ENCODE data around the gene BCL2. TPM values are rescaled to one million over a fixed set of nuclear protein-coding genes. Genes with fewer than 3 reads are reported as not detected.

Gene BCL2
- total and polyA plus RNA-seq, 4 donors: 2.6 to 25.4 (median 14.0) TPM

GRCh38 chr18:63104868-63105267 is 214.7 kb downstream of the BCL2 start:
- intact Hi-C loops (cut with DNase I): no loop called here
- Histone ChIP-seq H3K9me3 (ENCODE audit: control insufficient read depth, low read length) (no peaks in the 10 kb centered on the region), H3K4me1 (ENCODE audit: control insufficient read depth in 1 of 2, insufficient read depth in 2 of 2, low read length in 2 of 2) (peaks cover 0 to 2% of the 10 kb centered on the region in 2 donors), H3K4me3 (ENCODE audit: low read length in 2 of 2) (no peak overlapping the region), H3K27me3 (ENCODE audit: control insufficient read depth in 1 of 2, insufficient read depth in 2 of 2, low read length in 1 of 2) (no peaks in the 10 kb centered on the region), H3K27ac (ENCODE audit: low read depth in 1 of 2, low read length in 2 of 2) (no peak overlapping the region), H3K36me3 (ENCODE audit: control insufficient read depth in 1 of 2, insufficient read depth in 2 of 2, low read length in 1 of 2) (no peaks in the 10 kb centered on the region)
- ATAC-seq (ENCODE audit: low FRiP score) (no peak), DNase-seq (no peak)
- WGBS, 2 donors: 97% methylated on average over 12 of the region's 12 CpGs

GRCh38 chr18:63102941-63103744 is 216.4 kb downstream of the BCL2 start:
- Histone ChIP-seq H3K27ac (ENCODE audit: low read depth in 1 of 2, low read length in 2 of 2) (no peak overlapping the region), H3K4me1 (ENCODE audit: control insufficient read depth in 1 of 2, insufficient read depth in 2 of 2, low read length in 2 of 2) (peaks cover 0 to 2% of the 10 kb centered on the region in 2 donors), H3K36me3 (ENCODE audit: control insufficient read depth in 1 of 2, insufficient read depth in 2 of 2, low read length in 1 of 2) (no peaks in the 10 kb centered on the region), H3K27me3 (ENCODE audit: control insufficient read depth in 1 of 2, insufficient read depth in 2 of 2, low read length in 1 of 2) (no peaks in the 10 kb centered on the region), H3K4me3 (ENCODE audit: low read length in 2 of 2) (no peak overlapping the region), H3K9me3 (ENCODE audit: control insufficient read depth, low read length) (no peaks in the 10 kb centered on the region)
- intact Hi-C loops (cut with DNase I): no loop called here
- no peak for DNase-seq
- no peak for ATAC-seq (ENCODE audit: low FRiP score)
- 76 to 83% methylated on average over 7 of the region's 7 CpGs for WGBS, 2 donors

GRCh38 chr18:63100630-63101055 is 218.9 kb downstream of the BCL2 start:
- no peak for DNase-seq
- no peaks in the 10 kb centered on the region for H3K9me3 ChIP-seq (ENCODE audit: control insufficient read depth, low read length)
- H3K27me3 ChIP-seq (ENCODE audit: control insufficient read depth in 1 of 2, insufficient read depth in 2 of 2, low read length in 1 of 2): no peaks in the 10 kb centered on the region
- no peak overlapping the region for H3K27ac ChIP-seq (ENCODE audit: low read depth in 1 of 2, low read length in 2 of 2)
- no peak overlapping the region for H3K4me3 ChIP-seq (ENCODE audit: low read length in 2 of 2)
- intact Hi-C loops (cut with DNase I): no loop called here
- WGBS, 2 donors: 95 to 97% methylated on average over 7 of the region's 7 CpGs
- H3K36me3 ChIP-seq (ENCODE audit: control insufficient read depth in 1 of 2, insufficient read depth in 2 of 2, low read length in 1 of 2): no peaks in the 10 kb centered on the region
- ATAC-seq (ENCODE audit: low FRiP score): no peak
- H3K4me1 ChIP-seq (ENCODE audit: control insufficient read depth in 1 of 2, insufficient read depth in 2 of 2, low read length in 2 of 2): peaks cover 0 to 2% of the 10 kb centered on the region in 2 donors

GRCh38 chr18:63099848-63100629 is 219.5 kb downstream of the BCL2 start:
- no peaks in the 10 kb centered on the region for H3K36me3 ChIP-seq (ENCODE audit: control insufficient read depth in 1 of 2, insufficient read depth in 2 of 2, low read length in 1 of 2)
- H3K27me3 ChIP-seq (ENCODE audit: control insufficient read depth in 1 of 2, insufficient read depth in 2 of 2, low read length in 1 of 2): no peaks in the 10 kb centered on the region
- H3K27ac ChIP-seq (ENCODE audit: low read depth in 1 of 2, low read length in 2 of 2): no peak overlapping the region
- H3K9me3 ChIP-seq (ENCODE audit: control insufficient read depth, low read length): no peaks in the 10 kb centered on the region
- no peak overlapping the region for H3K4me3 ChIP-seq (ENCODE audit: low read length in 2 of 2)
- H3K4me1 ChIP-seq (ENCODE audit: control insufficient read depth in 1 of 2, insufficient read depth in 2 of 2, low read length in 2 of 2): peaks cover 0 to 2% of the 10 kb centered on the region in 2 donors
- DNase-seq (no peak), ATAC-seq (ENCODE audit: low FRiP score) (no peak)
- WGBS, 2 donors: 64 to 78% methylated on average over 10 of the region's 10 CpGs
- intact Hi-C loops (cut with DNase I): no loop called here

GRCh38 chr18:63099091-63099840 is 220.3 kb downstream of the BCL2 start:
- DNase-seq: no peak
- intact Hi-C loops (cut with DNase I): no loop called here
- H3K36me3 ChIP-seq (ENCODE audit: control insufficient read depth in 1 of 2, insufficient read depth in 2 of 2, low read length in 1 of 2): no peaks in the 10 kb centered on the region
- peaks cover 0 to 2% of the 10 kb centered on the region in 2 donors for H3K4me1 ChIP-seq (ENCODE audit: control insufficient read depth in 1 of 2, insufficient read depth in 2 of 2, low read length in 2 of 2)
- H3K4me3 ChIP-seq (ENCODE audit: low read length in 2 of 2): no peak overlapping the region
- no peaks in the 10 kb centered on the region for H3K27me3 ChIP-seq (ENCODE audit: control insufficient read depth in 1 of 2, insufficient read depth in 2 of 2, low read length in 1 of 2)
- H3K27ac ChIP-seq (ENCODE audit: low read depth in 1 of 2, low read length in 2 of 2): no peak overlapping the region
- no peaks in the 10 kb centered on the region for H3K9me3 ChIP-seq (ENCODE audit: control insufficient read depth, low read length)
- ATAC-seq (ENCODE audit: low FRiP score): no peak
- 86 to 87% methylated on average over 14 of the region's 14 CpGs for WGBS, 2 donors

- no peaks in the 10 kb centered on the region for H3K27me3 ChIP-seq (ENCODE audit: control insufficient read depth in 1 of 2, insufficient read depth in 2 of 2, low read length in 1 of 2)
- H3K4me3 ChIP-seq (ENCODE audit: low read length in 2 of 2): no peak overlapping the region
- 90 to 92% methylated on average over 16 of the region's 16 CpGs for WGBS, 2 donors
- ATAC-seq (ENCODE audit: low FRiP score): no peak
- no peaks in the 10 kb centered on the region for H3K36me3 ChIP-seq (ENCODE audit: control insufficient read depth in 1 of 2, insufficient read depth in 2 of 2, low read length in 1 of 2)
- no peaks in the 10 kb centered on the region for H3K9me3 ChIP-seq (ENCODE audit: control insufficient read depth, low read length)
- H3K4me1 ChIP-seq (ENCODE audit: control insufficient read depth in 1 of 2, insufficient read depth in 2 of 2, low read length in 2 of 2): peaks cover 0 to 2% of the 10 kb centered on the region in 2 donors
- H3K27ac ChIP-seq (ENCODE audit: low read depth in 1 of 2, low read length in 2 of 2): no peak overlapping the region
- no peak for DNase-seq
- intact Hi-C loops (cut with DNase I): no loop called here
These were observed 221.3 kb downstream of the BCL2 start for GRCh38 chr18:63098018-63098981.

GRCh38 chr18:63097178-63097577 is 222.4 kb downstream of the BCL2 start:
- Histone ChIP-seq H3K36me3 (ENCODE audit: control insufficient read depth in 1 of 2, insufficient read depth in 2 of 2, low read length in 1 of 2) (no peaks in the 10 kb centered on the region), H3K4me1 (ENCODE audit: control insufficient read depth in 1 of 2, insufficient read depth in 2 of 2, low read length in 2 of 2) (peaks cover 0 to 2% of the 10 kb centered on the region in 2 donors), H3K27ac (ENCODE audit: low read depth in 1 of 2, low read length in 2 of 2) (no peak overlapping the region), H3K27me3 (ENCODE audit: control insufficient read depth in 1 of 2, insufficient read depth in 2 of 2, low read length in 1 of 2) (no peaks in the 10 kb centered on the region), H3K9me3 (ENCODE audit: control insufficient read depth, low read length) (peaks cover 2% of the 10 kb centered on the region), H3K4me3 (ENCODE audit: low read length in 2 of 2) (no peak overlapping the region)
- WGBS, 2 donors: 9 to 12% methylated on average over 10 of the region's 10 CpGs
- DNase-seq (no peak), ATAC-seq (ENCODE audit: low FRiP score) (no peak)
- intact Hi-C loops (cut with DNase I): no loop called here

Data from aorta (tissue), 5 donors.